ENCODE data around the gene MARCHF11. TPM values are rescaled to one million over a fixed set of nuclear protein-coding genes. Genes with fewer than 3 reads are reported as not detected.

Gene MARCHF11
- total RNA-seq, 2 experiments from 2014 or later = not detected

- Mint-ChIP-seq H3K36me3 (ENCODE audit: low read depth) (no peaks in the 10 kb centered on the region), H3K9me3 (peaks cover 3% of the 10 kb centered on the region), H3K27ac (no peak overlapping the region), H3K4me3 (no peak overlapping the region), H3K27me3 (no peaks in the 10 kb centered on the region), H3K4me1 (no peaks in the 10 kb centered on the region)
- CTCF ChIA-PET = no interaction called here
- DNase-seq = no peak
- POLR2A ChIA-PET = no interaction called here
These were observed 59.8 kb downstream of the MARCHF11 start for GRCh38 chr5:16119790-16120189.

GRCh38 chr5:16115140-16115539 is 64.5 kb downstream of the MARCHF11 start:
- Mint-ChIP-seq H3K27ac (no peak overlapping the region), H3K36me3 (ENCODE audit: low read depth) (no peaks in the 10 kb centered on the region), H3K4me1 (no peaks in the 10 kb centered on the region), H3K4me3 (no peak overlapping the region), H3K27me3 (no peaks in the 10 kb centered on the region), H3K9me3 (peaks cover 3% of the 10 kb centered on the region)
- no peak for DNase-seq
- CTCF ChIA-PET = no interaction called here
- POLR2A ChIA-PET = no interaction called here

- POLR2A ChIA-PET = no interaction called here
- no peak for DNase-seq
- Mint-ChIP-seq H3K9me3 (peaks cover 5% of the 10 kb centered on the region), H3K36me3 (ENCODE audit: low read depth) (no peaks in the 10 kb centered on the region), H3K4me1 (no peaks in the 10 kb centered on the region), H3K4me3 (no peak overlapping the region), H3K27ac (no peak overlapping the region), H3K27me3 (no peaks in the 10 kb centered on the region)
- CTCF ChIA-PET = no interaction called here
These were observed 71.2 kb downstream of the MARCHF11 start for GRCh38 chr5:16108418-16108817.

GRCh38 chr5:16104961-16105360 is 74.6 kb downstream of the MARCHF11 start:
- ChIA-PET POLR2A (no interaction called here), CTCF (no interaction called here)
- H3K9me3 Mint-ChIP-seq = peaks cover 5% of the 10 kb centered on the region
- H3K27ac Mint-ChIP-seq = no peak overlapping the region
- H3K27me3 Mint-ChIP-seq = no peaks in the 10 kb centered on the region
- H3K4me1 Mint-ChIP-seq = no peaks in the 10 kb centered on the region
- DNase-seq = no peak
- H3K36me3 Mint-ChIP-seq (ENCODE audit: low read depth) = no peaks in the 10 kb centered on the region
- H3K4me3 Mint-ChIP-seq = no peak overlapping the region

GRCh38 chr5:16095612-16096011 is 84.0 kb downstream of the MARCHF11 start:
- H3K9me3 Mint-ChIP-seq = no peaks in the 10 kb centered on the region
- no peaks in the 10 kb centered on the region for H3K4me1 Mint-ChIP-seq
- H3K36me3 Mint-ChIP-seq (ENCODE audit: low read depth) = no peaks in the 10 kb centered on the region
- no peaks in the 10 kb centered on the region for H3K27me3 Mint-ChIP-seq
- CTCF ChIA-PET = interaction anchor here (1.0 kb wide), 1 partner anchor 11 kb away, joined by 3 read pairs; no protein-coding TSS in a partner anchor
- POLR2A ChIA-PET = no interaction called here
- DNase-seq = no peak
- H3K27ac Mint-ChIP-seq = no peak overlapping the region
- no peak overlapping the region for H3K4me3 Mint-ChIP-seq

- no peak overlapping the region for H3K27ac Mint-ChIP-seq
- no peaks in the 10 kb centered on the region for H3K9me3 Mint-ChIP-seq
- ChIA-PET CTCF (no interaction called here), POLR2A (no interaction called here)
- no peaks in the 10 kb centered on the region for H3K36me3 Mint-ChIP-seq (ENCODE audit: low read depth)
- no peak overlapping the region for H3K4me3 Mint-ChIP-seq
- no peaks in the 10 kb centered on the region for H3K27me3 Mint-ChIP-seq
- no peak for DNase-seq
- no peaks in the 10 kb centered on the region for H3K4me1 Mint-ChIP-seq
These were observed 89.3 kb downstream of the MARCHF11 start for GRCh38 chr5:16090270-16090669.

- H3K36me3 Mint-ChIP-seq (ENCODE audit: low read depth) = no peaks in the 10 kb centered on the region
- no peaks in the 10 kb centered on the region for H3K27me3 Mint-ChIP-seq
- DNase-seq = no peak
- H3K4me1 Mint-ChIP-seq = no peaks in the 10 kb centered on the region
- CTCF ChIA-PET = no interaction called here
- no peaks in the 10 kb centered on the region for H3K9me3 Mint-ChIP-seq
- H3K27ac Mint-ChIP-seq = no peak overlapping the region
- no peak overlapping the region for H3K4me3 Mint-ChIP-seq
- POLR2A ChIA-PET = no interaction called here
These were observed 96.6 kb downstream of the MARCHF11 start for GRCh38 chr5:16082982-16083381.

- CTCF ChIA-PET = no interaction called here
- no peak overlapping the region for H3K4me3 Mint-ChIP-seq
These were observed 97.5 kb downstream of the MARCHF11 start for GRCh38 chr5:16082053-16082452.

GRCh38 chr5:16081376-16081955 is 98.1 kb downstream of the MARCHF11 start:
- CTCF ChIA-PET = no interaction called here
- Mint-ChIP-seq H3K4me3 (no peak overlapping the region), H3K36me3 (ENCODE audit: low read depth) (no peaks in the 10 kb centered on the region), H3K4me1 (no peaks in the 10 kb centered on the region), H3K9me3 (no peaks in the 10 kb centered on the region), H3K27me3 (no peaks in the 10 kb centered on the region), H3K27ac (no peak overlapping the region)
- POLR2A ChIA-PET = no interaction called here
- DNase-seq = no peak

More at GRCh38 chr5:16082053-16082452, 97.5 kb downstream of the MARCHF11 start:
- no peaks in the 10 kb centered on the region for H3K36me3 Mint-ChIP-seq (ENCODE audit: low read depth)
- no peak overlapping the region for H3K27ac Mint-ChIP-seq
- H3K4me1 Mint-ChIP-seq = no peaks in the 10 kb centered on the region
- POLR2A ChIA-PET = no interaction called here
- H3K9me3 Mint-ChIP-seq = no peaks in the 10 kb centered on the region
- no peak for DNase-seq
- no peaks in the 10 kb centered on the region for H3K27me3 Mint-ChIP-seq

GRCh38 chr5:16076657-16077056 is 102.9 kb downstream of the MARCHF11 start:
- ChIA-PET CTCF (no interaction called here), POLR2A (no interaction called here)
- no peaks in the 10 kb centered on the region for H3K36me3 Mint-ChIP-seq (ENCODE audit: low read depth)
- no peak for DNase-seq
- H3K9me3 Mint-ChIP-seq = peaks cover 2% of the 10 kb centered on the region
- H3K27ac Mint-ChIP-seq = no peak overlapping the region
- H3K27me3 Mint-ChIP-seq = no peaks in the 10 kb centered on the region
- H3K4me3 Mint-ChIP-seq = no peak overlapping the region
- H3K4me1 Mint-ChIP-seq = peaks cover 2% of the 10 kb centered on the region

GRCh38 chr5:16074358-16074757 is 105.2 kb downstream of the MARCHF11 start:
- ChIA-PET POLR2A (no interaction called here), CTCF (interaction anchor here (0.6 kb wide), 1 partner anchor 483 kb away, joined by 4 read pairs; no protein-coding TSS in a partner anchor)
- H3K27me3 Mint-ChIP-seq = no peaks in the 10 kb centered on the region
- no peak overlapping the region for H3K27ac Mint-ChIP-seq
- H3K36me3 Mint-ChIP-seq (ENCODE audit: low read depth) = no peaks in the 10 kb centered on the region
- DNase-seq = no peak
- peaks cover 2% of the 10 kb centered on the region for H3K9me3 Mint-ChIP-seq
- H3K4me1 Mint-ChIP-seq = peaks cover 2% of the 10 kb centered on the region
- no peak overlapping the region for H3K4me3 Mint-ChIP-seq

- Mint-ChIP-seq H3K27ac (no peak overlapping the region), H3K27me3 (no peaks in the 10 kb centered on the region), H3K4me3 (no peak overlapping the region), H3K9me3 (peaks cover 2% of the 10 kb centered on the region), H3K4me1 (peaks cover 2% of the 10 kb centered on the region), H3K36me3 (ENCODE audit: low read depth) (no peaks in the 10 kb centered on the region)
- DNase-seq = no peak
- POLR2A ChIA-PET = no interaction called here
- CTCF ChIA-PET = no interaction called here
These were observed 107.0 kb downstream of the MARCHF11 start for GRCh38 chr5:16072616-16073015.

- H3K27me3 Mint-ChIP-seq = no peaks in the 10 kb centered on the region
- POLR2A ChIA-PET = no interaction called here
- no peak for DNase-seq
- H3K27ac Mint-ChIP-seq = no peak overlapping the region
- no peak overlapping the region for H3K4me3 Mint-ChIP-seq
- H3K9me3 Mint-ChIP-seq = no peaks in the 10 kb centered on the region
- H3K4me1 Mint-ChIP-seq = no peaks in the 10 kb centered on the region
- no peaks in the 10 kb centered on the region for H3K36me3 Mint-ChIP-seq (ENCODE audit: low read depth)
- CTCF ChIA-PET = no interaction called here
These were observed 112.2 kb downstream of the MARCHF11 start for GRCh38 chr5:16067415-16067814.

GRCh38 chr5:16066810-16067209 is 112.8 kb downstream of the MARCHF11 start:
- DNase-seq = no peak
- CTCF ChIA-PET = no interaction called here
- Mint-ChIP-seq H3K36me3 (ENCODE audit: low read depth) (no peaks in the 10 kb centered on the region), H3K4me1 (no peaks in the 10 kb centered on the region), H3K27ac (no peak overlapping the region), H3K9me3 (no peaks in the 10 kb centered on the region), H3K27me3 (no peaks in the 10 kb centered on the region), H3K4me3 (no peak overlapping the region)
- POLR2A ChIA-PET = no interaction called here

Measured in activated CD4-positive, alpha-beta T cell treated with anti-CD3 and anti-CD28 coated beads, Interleukin-2, amount 10 ng/mL, durations not matched to agents 7 days and 5 days (primary cell).